ENCODE measurements around the gene RABGAP1L. TPM values are rescaled to one million over a fixed set of nuclear protein-coding genes. Genes with fewer than 3 reads are reported as not detected.
A peak's percentile ranks its signal among the peaks of the same experiment; 100 is the strongest.

Gene RABGAP1L
- total RNA-seq, 3 donors from 2014 or later, result 46.1 to 74.7 (median 59.2) TPM

DNA sequence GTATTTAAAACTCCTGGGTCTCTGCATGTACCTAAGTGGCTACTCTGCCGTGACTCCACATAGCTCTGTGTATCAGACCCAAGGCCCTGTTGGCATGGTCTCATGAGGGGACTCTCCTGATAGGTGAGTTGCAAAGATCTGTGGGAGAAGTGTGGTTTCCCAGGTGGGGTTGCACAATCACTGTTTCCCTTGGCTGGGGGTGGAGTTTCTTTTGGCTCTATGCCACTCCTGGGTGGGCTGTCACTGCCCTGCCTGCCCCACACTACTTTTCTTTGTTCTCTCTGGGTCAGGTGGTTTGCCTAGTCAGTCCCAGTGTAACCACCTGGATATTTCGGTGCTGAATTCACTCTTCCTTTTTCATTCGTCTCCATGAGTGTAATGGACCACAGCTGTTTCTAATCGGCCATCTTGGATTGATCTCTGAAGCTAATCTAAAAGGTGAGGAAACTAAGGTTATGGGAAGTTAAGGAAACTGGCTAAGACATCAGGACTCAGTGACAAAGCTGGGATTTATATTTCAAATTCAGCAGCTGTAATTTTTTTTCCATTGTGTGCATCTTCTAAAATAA is 743.3 kb downstream of the RABGAP1L start:
- Histone ChIP-seq H3K4me1 (ENCODE audit: low read depth) (peaks cover 3% of the 10 kb centered on the region), H3K4me3 (no peak overlapping the region), H3K36me3 (ENCODE audit: low read depth) (no peaks in the 10 kb centered on the region), H3K9me3 (no peaks in the 10 kb centered on the region)
- TF ChIP-seq, protein P1, sequence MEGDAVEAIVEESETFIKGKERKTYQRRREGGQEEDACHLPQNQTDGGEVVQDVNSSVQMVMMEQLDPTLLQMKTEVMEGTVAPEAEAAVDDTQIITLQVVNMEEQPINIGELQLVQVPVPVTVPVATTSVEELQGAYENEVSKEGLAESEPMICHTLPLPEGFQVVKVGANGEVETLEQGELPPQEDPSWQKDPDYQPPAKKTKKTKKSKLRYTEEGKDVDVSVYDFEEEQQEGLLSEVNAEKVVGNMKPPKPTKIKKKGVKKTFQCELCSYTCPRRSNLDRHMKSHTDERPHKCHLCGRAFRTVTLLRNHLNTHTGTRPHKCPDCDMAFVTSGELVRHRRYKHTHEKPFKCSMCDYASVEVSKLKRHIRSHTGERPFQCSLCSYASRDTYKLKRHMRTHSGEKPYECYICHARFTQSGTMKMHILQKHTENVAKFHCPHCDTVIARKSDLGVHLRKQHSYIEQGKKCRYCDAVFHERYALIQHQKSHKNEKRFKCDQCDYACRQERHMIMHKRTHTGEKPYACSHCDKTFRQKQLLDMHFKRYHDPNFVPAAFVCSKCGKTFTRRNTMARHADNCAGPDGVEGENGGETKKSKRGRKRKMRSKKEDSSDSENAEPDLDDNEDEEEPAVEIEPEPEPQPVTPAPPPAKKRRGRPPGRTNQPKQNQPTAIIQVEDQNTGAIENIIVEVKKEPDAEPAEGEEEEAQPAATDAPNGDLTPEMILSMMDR (IDR thresholded peaks at IDR 0.05), result no peak
- intact Hi-C loops (cut with DNase I, micrococcal nuclease), result no loop called here
- DNase-seq (no peak), ATAC-seq (no peak)

DNA sequence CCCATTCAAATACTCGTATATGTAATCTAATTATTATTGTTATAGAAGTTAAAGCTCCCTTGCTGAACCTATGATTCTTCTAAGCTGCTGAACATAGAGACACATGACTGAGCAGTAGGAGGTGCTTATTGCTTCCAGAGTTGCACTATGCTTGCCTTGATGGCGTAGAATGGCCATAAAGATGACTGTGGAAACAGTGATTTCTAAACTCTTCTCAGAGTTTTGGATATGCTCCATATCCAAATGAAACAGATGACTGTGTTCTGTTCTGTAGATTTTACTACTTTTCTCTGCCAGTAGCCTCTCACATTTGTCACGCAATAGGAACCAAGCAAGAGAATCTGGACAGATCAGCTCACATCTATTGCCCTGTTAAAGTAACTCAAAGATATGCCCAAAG is 752.3 kb downstream of the RABGAP1L start:
- TF ChIP-seq, protein P1 (IDR thresholded peaks at IDR 0.05), result no peak
- H3K4me1 ChIP-seq (ENCODE audit: low read depth), result peaks cover 9% of the 10 kb centered on the region
- H3K4me3 ChIP-seq, result no peak overlapping the region
- ATAC-seq (no peak), DNase-seq (no peak)
- H3K9me3 ChIP-seq, result no peaks in the 10 kb centered on the region
- intact Hi-C loops (cut with DNase I, micrococcal nuclease), result no loop called here
- H3K36me3 ChIP-seq (ENCODE audit: low read depth), result no peaks in the 10 kb centered on the region

DNA sequence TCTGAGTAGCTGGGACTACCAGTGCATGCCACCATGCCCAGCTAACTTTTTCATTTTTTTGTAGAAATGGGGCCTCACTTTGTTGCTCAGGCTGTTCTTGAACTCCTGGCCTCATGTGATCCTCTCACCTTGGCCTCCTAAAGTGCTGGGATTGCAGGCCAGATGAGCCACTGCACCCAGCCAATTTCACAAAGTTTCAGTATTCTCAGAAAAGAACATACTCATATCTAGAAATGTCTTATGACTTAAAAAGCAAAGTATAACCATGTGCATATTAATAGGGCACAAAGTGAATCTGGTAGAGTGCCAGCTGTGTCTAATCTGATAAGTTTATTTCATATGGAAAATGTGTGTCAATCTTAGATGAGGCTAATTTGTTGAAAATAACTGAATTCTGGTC is 752.9 kb downstream of the RABGAP1L start:
- ATAC-seq (no peak), DNase-seq (no peak)
- intact Hi-C loops (cut with DNase I, micrococcal nuclease), result no loop called here
- Histone ChIP-seq H3K4me1 (ENCODE audit: low read depth) (peaks cover 9% of the 10 kb centered on the region), H3K36me3 (ENCODE audit: low read depth) (no peaks in the 10 kb centered on the region), H3K9me3 (no peaks in the 10 kb centered on the region), H3K4me3 (no peak overlapping the region)
- TF ChIP-seq, protein P1 (IDR thresholded peaks at IDR 0.05), result no peak

DNA sequence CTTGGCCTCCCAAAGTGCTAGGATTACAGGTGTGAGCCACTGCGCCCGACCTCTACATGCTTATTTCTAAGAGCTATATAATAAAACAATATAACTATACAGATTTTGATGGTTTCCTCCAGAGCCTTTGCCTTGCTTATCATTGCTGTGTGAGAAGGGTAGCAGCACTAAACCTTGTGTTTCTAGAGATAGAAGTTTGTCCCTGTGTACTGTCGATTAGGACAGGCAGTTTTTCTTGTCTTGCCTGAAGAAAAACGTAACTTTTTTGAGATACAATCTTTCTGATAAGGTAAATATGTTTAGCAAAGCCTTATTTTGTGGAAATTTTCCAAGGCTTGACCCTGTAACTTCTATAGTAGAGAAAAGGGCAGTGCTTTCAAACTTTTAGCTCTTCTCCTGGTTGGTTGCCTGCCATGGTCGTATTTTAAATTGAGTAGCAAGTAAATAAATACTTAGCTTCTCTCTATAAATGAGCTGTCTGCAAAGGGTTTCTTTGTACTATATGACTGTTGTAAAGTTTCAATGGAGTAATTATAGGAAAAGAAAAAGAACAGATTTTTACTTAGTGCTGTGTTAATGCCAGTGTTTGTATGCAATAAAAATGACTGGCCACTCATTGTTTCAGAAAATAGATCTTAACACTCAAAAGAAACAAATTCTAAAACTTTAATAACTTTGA is 754.0 kb downstream of the RABGAP1L start:
- peak in 1 of 3 donors; percentile 8 for DNase-seq
- no peaks in the 10 kb centered on the region for H3K9me3 ChIP-seq
- peaks cover 9% of the 10 kb centered on the region for H3K4me1 ChIP-seq (ENCODE audit: low read depth)
- H3K4me3 ChIP-seq, result no peak overlapping the region
- TF ChIP-seq, protein P1 (IDR thresholded peaks at IDR 0.05), result no peak
- peak; percentile 62 for ATAC-seq
- intact Hi-C loops (cut with DNase I, micrococcal nuclease), result no loop called here
- H3K36me3 ChIP-seq (ENCODE audit: low read depth), result no peaks in the 10 kb centered on the region

DNA sequence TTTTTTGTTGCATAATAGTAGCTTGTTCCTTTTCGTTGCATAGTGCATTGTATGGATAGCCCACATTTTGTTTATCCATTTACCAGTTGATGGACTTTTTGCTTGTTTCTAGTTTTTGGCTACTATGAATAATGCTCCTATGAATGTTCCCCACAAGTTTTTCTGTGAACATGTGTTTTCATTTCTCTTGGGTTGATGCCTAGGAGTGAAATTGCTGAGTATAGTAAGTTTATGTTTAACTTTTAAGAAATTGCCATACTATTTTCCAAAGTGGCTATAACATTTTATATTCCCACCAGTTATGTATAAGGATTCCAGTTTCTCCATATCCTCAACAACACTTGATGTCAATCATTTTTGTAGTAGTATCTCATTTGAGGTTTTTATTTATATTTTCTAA is 755.7 kb downstream of the RABGAP1L start:
- Histone ChIP-seq H3K36me3 (ENCODE audit: low read depth) (no peaks in the 10 kb centered on the region), H3K4me3 (no peak overlapping the region), H3K4me1 (ENCODE audit: low read depth) (peaks cover 9% of the 10 kb centered on the region), H3K9me3 (no peaks in the 10 kb centered on the region)
- TF ChIP-seq, protein P1 (IDR thresholded peaks at IDR 0.05), result no peak
- DNase-seq (no peak), ATAC-seq (no peak)
- intact Hi-C loops (cut with DNase I, micrococcal nuclease), result no loop called here

Data from mucosa of descending colon (tissue), 3 donors.